ENCODE measurements around the gene S100A2.

DNA sequence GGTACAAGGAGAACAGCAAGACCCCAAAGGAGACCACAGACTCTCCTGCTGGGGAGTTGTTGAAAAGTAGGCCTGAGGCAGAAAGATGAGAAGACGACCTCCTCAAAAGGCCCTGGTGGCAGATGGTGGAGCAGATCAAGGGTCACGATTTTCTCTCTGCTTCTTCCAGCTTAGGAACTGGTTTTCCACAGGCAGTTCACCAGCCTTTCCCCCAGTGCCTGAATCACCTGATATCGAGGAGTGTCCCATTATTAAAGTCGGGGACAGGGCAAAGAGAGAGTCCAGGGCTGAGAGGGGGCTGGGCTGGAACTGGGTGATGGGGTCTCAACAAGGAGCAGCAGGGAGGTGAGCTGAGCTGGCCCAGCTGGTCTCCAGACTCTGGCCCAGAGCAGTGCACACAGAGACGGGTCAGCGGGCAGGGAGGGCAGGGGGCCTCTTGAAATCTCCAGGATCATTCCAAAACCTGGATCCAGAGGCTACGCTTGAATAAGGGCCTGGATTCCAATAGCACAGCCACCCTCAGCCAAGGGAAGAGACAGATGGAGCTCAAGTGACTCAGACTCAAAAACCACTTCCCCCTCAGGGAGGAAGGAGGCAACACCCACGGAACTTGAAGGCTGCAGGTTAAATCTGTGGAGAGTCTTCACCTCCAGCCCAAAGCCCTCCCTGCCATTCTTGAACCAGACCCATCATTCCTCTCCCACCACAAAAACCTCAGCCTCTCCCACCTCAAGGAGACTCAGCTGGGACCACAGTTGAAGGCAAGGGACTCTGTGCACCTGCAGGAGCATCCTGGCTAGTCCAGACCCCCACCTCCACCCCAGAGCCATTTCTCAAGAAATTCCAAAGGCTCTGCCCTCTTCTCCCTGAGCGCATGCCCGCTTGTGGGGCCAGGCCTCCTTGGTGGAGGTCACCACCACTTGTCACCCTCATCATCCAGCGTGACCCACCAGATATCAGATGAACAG, 25.0 kb downstream of the S100A2 start, which contains the start of gene S100A5:
- no peak for TF ChIP-seq EZH2 (IDR thresholded peaks at IDR 0.05; ENCODE audit: insufficient read depth, poor library complexity, severe bottlenecking)
- no peak for TF ChIP-seq EZH2phosphoT487 (IDR thresholded peaks at IDR 0.05; ENCODE audit: insufficient read depth, low read depth)
